ENCODE results near the gene SOWAHA.

- TF ChIP-seq EZH2 (IDR thresholded peaks at IDR 0.05; ENCODE audit: insufficient read depth, low read length), result no peak
- TF ChIP-seq, protein P1, sequence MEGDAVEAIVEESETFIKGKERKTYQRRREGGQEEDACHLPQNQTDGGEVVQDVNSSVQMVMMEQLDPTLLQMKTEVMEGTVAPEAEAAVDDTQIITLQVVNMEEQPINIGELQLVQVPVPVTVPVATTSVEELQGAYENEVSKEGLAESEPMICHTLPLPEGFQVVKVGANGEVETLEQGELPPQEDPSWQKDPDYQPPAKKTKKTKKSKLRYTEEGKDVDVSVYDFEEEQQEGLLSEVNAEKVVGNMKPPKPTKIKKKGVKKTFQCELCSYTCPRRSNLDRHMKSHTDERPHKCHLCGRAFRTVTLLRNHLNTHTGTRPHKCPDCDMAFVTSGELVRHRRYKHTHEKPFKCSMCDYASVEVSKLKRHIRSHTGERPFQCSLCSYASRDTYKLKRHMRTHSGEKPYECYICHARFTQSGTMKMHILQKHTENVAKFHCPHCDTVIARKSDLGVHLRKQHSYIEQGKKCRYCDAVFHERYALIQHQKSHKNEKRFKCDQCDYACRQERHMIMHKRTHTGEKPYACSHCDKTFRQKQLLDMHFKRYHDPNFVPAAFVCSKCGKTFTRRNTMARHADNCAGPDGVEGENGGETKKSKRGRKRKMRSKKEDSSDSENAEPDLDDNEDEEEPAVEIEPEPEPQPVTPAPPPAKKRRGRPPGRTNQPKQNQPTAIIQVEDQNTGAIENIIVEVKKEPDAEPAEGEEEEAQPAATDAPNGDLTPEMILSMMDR (IDR thresholded peaks at IDR 0.05; ENCODE audit: insufficient read depth, low read depth, low read length), result no peak
Observed at GRCh38 chr5:132830436-132831094, 17.5 kb downstream of the SOWAHA start, which contains the start of gene SHROOM1.

Data from astrocyte (in vitro differentiated cells and primary cell).